Measurements from ENCODE around the gene MOSPD3. TPM values are rescaled to one million over a fixed set of nuclear protein-coding genes. Genes with fewer than 3 reads are reported as not detected.

Gene MOSPD3
- total RNA-seq, 4 donors from 2014 or later = 6.6 to 16.8 (median 12.0) TPM

- Histone ChIP-seq H3K4me1 (peaks cover 36 to 63% (median 49%) of the 10 kb centered on the region in 4 donors), H3K27ac (replicated peaks in 1 of 4) (peak within 1 kb of the TSS; percentile 90 to 96 (median 94)), H3K27me3 (peaks cover 0 to 14% (median 0%) of the 10 kb centered on the region in 4 donors), H3K9me3 (no peaks in the 10 kb centered on the region), H3K36me3 (peaks cover 9 to 17% (median 13%) of the 10 kb centered on the region in 4 donors), H3K4me3 (peak within 1 kb of the TSS; percentile 87 to 100 (median 94))
- peak; percentile 100 for DNase-seq (ENCODE audit: extremely low spot score)
- intact Hi-C loops (cut with DNase I) = loop anchor here (2.0 kb wide), 1 partner anchor 16 kb away; the partner anchor contains the start of gene PCOLCE
- WGBS = 0% methylated on average over 13 of the region's 53 CpGs
- no peak for TF ChIP-seq POLR2A (IDR thresholded peaks at IDR 0.05; ENCODE audit: low read depth)
- no peak for TF ChIP-seq POLR2AphosphoS5 (IDR thresholded peaks at IDR 0.05)
- no peak for TF ChIP-seq EP300 (IDR thresholded peaks at IDR 0.05)
- TF ChIP-seq CTCF (IDR thresholded peaks at IDR 0.05) = no peak
These were observed 25.9 kb upstream of the MOSPD3 start, which contains the start of gene FBXO24 for GRCh38 chr7:100586266-100587025. Gene FBXO24 (plus strand): TSS chr7:100586328. CDS start chr7:100586626, 298 bp downstream.

GRCh38 chr7:100588438-100588837 is 23.9 kb upstream of the MOSPD3 start:
- Histone ChIP-seq H3K36me3 (peaks cover 0 to under 1% (median 0%) of the 10 kb centered on the region in 4 donors), H3K27ac (replicated peaks in 1 of 4) (no peak overlapping the region), H3K4me3 (no peak overlapping the region), H3K9me3 (no peaks in the 10 kb centered on the region), H3K27me3 (peaks cover 0 to 19% (median 0%) of the 10 kb centered on the region in 4 donors), H3K4me1 (peaks cover 27 to 46% (median 33%) of the 10 kb centered on the region in 4 donors)
- no peak for DNase-seq (ENCODE audit: extremely low spot score)
- 100% methylated on average over 1 of the region's 1 CpG for WGBS
- intact Hi-C loops (cut with DNase I) = no loop called here
- TF ChIP-seq EP300 (IDR thresholded peaks at IDR 0.05) (no peak), POLR2A (IDR thresholded peaks at IDR 0.05; ENCODE audit: low read depth) (no peak), CTCF (IDR thresholded peaks at IDR 0.05) (peak in 2 of 3 experiments; percentile 18 to 31), POLR2AphosphoS5 (IDR thresholded peaks at IDR 0.05) (no peak)

- 46% methylated on average over 7 of the region's 7 CpGs for WGBS
- intact Hi-C loops (cut with DNase I) = no loop called here
These were observed 22.9 kb upstream of the MOSPD3 start for GRCh38 chr7:100589341-100589947.

More at GRCh38 chr7:100589341-100589947, 22.9 kb upstream of the MOSPD3 start:
- peak overlapping the region in 3 of 4 donors; percentile 15 to 60 (median 31) for H3K27ac ChIP-seq (replicated peaks in 1 of 4)
- no peaks in the 10 kb centered on the region for H3K9me3 ChIP-seq
- H3K27me3 ChIP-seq = peaks cover 0 to 19% (median 0%) of the 10 kb centered on the region in 4 donors
- no peaks in the 10 kb centered on the region for H3K36me3 ChIP-seq
- peak overlapping the region in 3 of 4 donors; percentile 9 to 27 (median 25) for H3K4me3 ChIP-seq
- TF ChIP-seq CTCF (IDR thresholded peaks at IDR 0.05) = no peak
- no peak for TF ChIP-seq POLR2AphosphoS5 (IDR thresholded peaks at IDR 0.05)
- TF ChIP-seq EP300 (IDR thresholded peaks at IDR 0.05) = no peak
- no peak for TF ChIP-seq POLR2A (IDR thresholded peaks at IDR 0.05; ENCODE audit: low read depth)
- H3K4me1 ChIP-seq = peaks cover 17 to 36% (median 23%) of the 10 kb centered on the region in 4 donors
- DNase-seq (ENCODE audit: extremely low spot score) = no peak

Data from esophagus muscularis mucosa (tissue), 4 donors.